Sigmoid colon (tissue), 4 donors: ENCODE results near the gene UMODL1.

Source experiments
- CTCF ChIP-seq, 4 experiments: fragments of 450-650 bp in 3 of 4; fragments of 200-600 bp in 1 of 4; IDR thresholded peaks; one replicate each; pipeline ENCODE4 v1.5.1; 2016 to 2019; ENCODE audit warnings: antibody characterized with exemption in 4 of 4, mild to moderate bottlenecking in 3 of 4, moderate library complexity in 2 of 4
- EP300 ChIP-seq, 4 donors: sonication (generic); formaldehyde crosslinking; IDR thresholded peaks; one replicate each; pipeline ENCODE4 v1.6.1; 2017; ENCODE audit warnings: antibody characterized with exemption in 4 of 4
- POLR2A ChIP-seq, 2 donors: fragments of 450-650 bp; IDR thresholded peaks; one replicate each; pipeline ENCODE4 v1.6.1; 2016; ENCODE audit warnings: antibody characterized with exemption in 2 of 2, mild to moderate bottlenecking in 2 of 2, moderate library complexity in 2 of 2
- POLR2AphosphoS5 ChIP-seq, 4 donors: sonication (generic); formaldehyde crosslinking; IDR thresholded peaks; one replicate each; pipeline ENCODE4 v1.6.1; 2017; ENCODE audit warnings: antibody characterized with exemption in 4 of 4

DNA sequence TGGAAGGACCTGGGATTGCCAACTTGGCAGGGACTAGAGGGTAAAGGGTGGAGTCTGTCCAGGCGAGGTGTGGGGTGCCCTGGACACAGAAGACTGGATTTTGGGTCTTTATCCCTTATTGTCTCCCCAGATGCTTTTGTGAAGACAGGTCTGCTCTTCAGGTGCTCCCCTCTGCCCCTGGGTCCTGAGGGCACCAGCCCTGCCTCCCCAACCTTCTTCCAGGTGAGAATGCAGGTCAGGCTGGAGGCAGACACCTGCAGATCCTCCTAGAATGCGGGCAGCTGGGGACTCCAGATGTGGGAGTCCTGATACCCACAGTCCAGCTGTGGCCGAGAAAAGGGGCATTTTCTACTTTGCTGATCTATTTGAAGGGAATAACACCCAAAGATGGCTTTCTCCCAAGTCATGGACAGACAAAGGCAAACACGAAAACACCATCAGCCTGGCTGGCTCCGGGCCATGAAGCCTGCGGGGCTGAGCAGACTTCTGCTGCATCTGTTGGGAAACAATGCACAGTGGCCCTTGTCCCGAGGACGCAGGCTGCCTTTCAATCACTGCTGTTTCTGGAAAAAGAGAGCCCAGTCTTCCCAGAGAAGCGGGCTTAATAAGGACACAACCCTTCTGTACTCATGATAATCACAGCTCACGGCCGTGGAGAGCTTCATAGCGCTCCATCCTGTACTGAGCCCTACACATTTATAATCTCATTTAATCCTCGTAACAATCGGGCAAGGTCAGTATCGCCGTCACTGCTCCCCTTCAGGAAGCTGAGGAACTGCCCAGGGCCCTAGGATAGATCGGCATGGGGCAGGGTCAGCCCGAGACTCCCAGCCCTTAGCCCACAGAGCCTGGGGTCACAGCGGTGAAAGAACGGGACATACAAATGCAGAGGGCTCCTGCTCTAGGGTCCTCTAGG lies 85.8 kb downstream of the UMODL1 start:
- no peak for TF ChIP-seq CTCF (IDR thresholded peaks at IDR 0.05)
- no peak for TF ChIP-seq POLR2A (IDR thresholded peaks at IDR 0.05)
- TF ChIP-seq EP300 (IDR thresholded peaks at IDR 0.05), result no peak
- no peak for TF ChIP-seq POLR2AphosphoS5 (IDR thresholded peaks at IDR 0.05)
